HG02884 (cell line): Measurements from ENCODE around the gene TTC7B.

Experiments
- ATAC-seq: cut with Tn5 transposase; IDR thresholded peaks from one replicate; pipeline ENCODE4 v1.9.1; 2021; ENCODE audit warnings: mild to moderate bottlenecking, moderate library complexity; ENCODE audit not compliant: unreplicated experiment

TTC7B gene

DNA sequence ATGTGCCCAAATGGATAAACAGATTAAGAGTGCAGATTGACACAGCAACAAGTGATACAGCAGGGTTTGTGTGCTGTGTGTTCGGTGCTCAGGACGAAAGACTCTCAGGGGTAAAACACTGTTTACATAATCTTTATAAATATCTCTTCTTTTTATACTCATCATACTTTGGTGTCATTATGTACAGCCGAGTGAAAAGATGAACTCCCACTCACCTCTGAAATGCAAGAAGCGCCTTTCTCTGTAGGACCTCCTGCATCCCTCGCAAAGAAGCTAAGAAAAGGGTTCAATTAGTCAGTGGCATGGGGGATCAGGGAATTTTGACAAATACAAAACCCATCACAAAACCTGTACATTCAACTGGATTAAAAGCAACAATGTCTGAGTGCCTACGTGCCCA lies 163.6 kb downstream of the TTC7B start:
- ATAC-seq: no peak

DNA sequence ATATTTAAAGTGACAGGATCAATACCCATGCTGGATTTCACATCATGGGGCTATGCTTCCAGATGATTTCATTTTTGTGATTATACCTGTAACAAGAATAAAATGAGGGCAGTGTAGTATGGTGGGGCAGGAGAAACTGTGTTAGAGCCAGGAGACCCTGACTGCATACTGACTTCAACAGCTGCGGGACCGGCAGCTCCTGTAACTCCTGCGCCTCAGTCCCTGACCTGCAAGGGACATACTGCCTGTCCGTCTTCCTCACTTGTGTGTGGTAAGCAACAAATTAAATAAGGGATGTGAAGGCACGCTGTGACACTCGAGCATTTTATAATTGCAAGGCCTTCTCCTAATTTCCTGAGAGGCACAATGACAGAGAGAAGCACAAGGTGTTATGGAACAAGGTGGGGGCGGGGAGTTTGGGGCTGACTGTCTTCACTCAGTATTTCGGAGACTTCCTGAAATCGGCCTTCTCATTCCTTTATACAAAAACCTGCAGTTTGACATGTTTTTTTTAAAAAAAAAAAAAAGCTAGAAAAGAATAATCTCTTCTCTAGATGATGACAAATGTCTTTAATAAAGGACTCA lies 164.2 kb downstream of the TTC7B start:
- no peak for ATAC-seq

DNA sequence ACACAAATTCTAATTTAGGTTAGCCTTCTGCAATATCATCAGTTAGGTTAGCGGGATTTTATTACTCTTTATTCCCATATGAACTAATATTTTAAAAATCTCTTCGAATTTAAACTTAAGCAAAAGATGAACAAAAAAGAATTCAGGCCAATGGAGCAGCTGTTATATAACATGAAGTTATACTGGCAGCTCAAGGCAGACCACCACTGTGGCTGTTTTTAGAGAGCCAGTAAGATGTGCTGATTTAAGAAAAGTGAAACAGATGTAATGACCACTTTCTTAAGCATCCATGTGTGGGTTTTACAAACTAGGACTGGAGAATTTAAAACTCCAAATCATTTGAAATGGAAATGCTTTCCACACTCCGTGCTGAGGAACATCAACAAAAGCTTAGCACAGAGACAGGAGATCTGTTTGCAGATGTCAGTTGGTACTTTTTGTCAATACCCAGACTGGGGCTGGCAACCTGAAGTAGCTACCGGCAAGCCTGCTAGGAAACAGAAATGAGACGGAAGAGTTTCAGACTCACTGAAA lies 164.9 kb downstream of the TTC7B start:
- ATAC-seq: no peak

- ATAC-seq: no peak
Measured at GRCh38 chr14:90649557-90650135, 166.6 kb downstream of the TTC7B start.

DNA sequence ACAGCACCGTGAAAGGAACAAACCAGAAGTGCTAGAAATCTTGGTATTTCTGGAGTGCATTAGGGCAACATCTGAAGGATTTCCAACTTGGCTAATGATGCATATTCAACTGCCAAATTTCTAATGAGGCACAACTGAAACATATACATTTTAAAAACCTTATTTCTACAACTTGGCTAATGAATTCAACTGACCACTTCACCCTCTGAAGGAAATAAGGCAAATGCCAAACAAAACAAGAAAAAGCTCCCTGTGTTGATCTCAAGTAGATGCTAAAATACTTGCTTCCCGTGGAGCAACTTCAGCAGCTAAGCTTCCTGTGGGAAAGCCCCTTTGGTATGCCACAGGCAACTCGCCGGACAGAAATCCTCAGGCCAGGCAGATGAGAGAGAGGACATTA lies 167.1 kb downstream of the TTC7B start:
- no peak for ATAC-seq

- no peak for ATAC-seq
Measured at GRCh38 chr14:90648421-90648820, 167.8 kb downstream of the TTC7B start.

GRCh38 chr14:90647473-90648005 lies 168.7 kb downstream of the TTC7B start:
- ATAC-seq: no peak

DNA sequence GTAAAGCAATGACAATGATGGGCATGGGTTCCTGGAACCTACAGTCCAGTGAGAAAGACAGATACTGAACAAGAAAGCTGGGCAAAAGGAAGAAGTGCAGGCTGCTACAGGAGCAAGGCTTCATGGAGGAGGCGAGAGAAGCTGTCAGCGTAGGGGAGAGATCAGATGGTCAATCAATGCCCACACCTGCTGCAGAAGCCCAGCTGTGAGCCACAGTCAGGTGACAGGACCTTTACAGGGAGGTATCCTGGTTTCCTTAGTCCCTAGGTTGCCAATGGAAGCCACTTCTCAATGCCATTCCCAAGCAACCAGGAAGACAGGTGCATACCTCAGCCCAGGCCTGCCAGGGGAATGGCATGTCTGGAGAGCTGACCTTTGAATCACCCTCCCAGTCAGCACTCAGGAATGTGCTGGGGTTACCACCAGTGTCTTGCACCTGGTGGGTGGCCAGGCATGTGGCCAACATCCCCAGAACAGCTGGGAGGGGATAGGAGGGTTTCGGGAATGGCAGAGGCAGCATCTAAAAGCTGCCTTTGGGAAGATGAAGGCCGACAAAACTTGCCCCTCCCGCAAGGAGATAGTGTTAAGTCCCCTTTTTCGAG lies 170.3 kb downstream of the TTC7B start:
- no peak for ATAC-seq

DNA sequence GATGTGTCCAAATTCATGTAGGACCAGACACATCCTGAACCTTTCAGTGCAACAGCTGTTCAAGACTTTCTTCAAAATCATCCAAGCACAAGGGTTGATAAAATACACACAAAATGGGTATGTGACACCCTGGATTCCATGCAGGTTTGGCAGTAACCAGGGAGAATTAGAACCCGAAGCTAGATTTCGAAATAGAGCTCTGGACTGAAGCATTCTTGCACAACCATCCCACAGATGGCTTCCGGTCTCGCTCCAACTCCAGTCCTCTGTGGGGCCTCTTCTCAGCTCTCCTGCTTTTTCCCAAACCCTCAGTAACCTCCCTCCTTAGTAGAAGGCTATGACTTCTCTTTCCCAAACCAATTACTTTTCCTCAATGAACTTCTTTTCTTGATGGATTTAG lies 171.3 kb downstream of the TTC7B start:
- no peak for ATAC-seq

DNA sequence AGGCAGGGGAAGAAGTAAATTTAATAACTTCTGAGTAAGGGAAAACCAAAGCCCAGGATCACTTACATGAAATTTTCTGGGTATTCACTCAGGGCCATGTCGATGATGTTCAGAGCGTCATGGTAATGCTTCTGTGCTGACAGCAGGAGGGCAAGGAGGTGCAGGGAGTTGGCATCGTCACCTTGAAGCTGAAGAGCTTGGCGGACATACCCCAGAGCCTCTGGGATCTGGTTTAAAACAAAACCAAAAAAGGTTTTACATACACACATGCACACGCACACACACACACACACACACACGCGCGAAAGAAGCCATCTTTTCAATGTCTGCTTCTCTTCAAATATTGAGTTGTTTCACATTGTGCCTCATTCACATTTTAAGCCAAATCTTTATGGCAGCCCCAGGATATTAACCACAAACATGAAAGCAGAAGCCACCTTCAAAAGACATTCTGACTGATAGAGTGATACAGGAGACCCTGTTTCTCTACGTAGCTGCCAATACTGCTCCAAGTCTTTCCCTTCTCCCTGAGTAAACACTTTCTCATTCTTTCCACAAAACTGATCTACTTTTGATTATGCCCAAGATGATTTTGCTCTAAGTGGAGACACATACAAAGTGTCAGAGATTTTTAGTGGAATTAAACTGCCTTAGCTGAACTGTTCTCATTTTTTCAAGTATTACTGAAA lies 172.1 kb downstream of the TTC7B start:
- no peak for ATAC-seq

DNA sequence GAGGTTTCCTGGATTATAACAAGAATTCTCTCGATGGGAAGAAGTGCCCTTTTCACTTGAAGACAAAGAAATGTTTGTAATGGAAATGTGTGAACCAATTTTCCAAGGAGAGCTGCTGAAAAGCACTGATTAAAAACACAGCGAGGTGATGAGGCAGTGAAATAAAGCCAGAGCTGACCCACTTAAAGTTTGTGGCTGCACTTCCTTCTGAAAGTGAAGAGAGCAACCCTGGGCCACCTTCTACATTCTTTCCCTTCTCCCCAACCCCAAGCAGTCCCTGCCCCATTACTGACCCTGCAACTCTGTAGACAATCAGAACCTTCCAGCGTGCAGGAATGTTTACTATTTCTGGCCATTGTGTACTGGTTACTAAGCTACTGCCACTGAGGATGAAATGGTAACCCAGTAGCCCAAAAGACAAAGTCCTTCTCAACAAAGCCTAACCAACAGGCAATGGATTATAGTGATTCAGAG lies 173.9 kb downstream of the TTC7B start:
- ATAC-seq: no peak

GRCh38 chr14:90641615-90642243 lies 174.5 kb downstream of the TTC7B start:
- no peak for ATAC-seq

- ATAC-seq: no peak
Measured at GRCh38 chr14:90641168-90641567, 175.1 kb downstream of the TTC7B start.

GRCh38 chr14:90639641-90640040 lies 176.6 kb downstream of the TTC7B start:
- no peak for ATAC-seq

- ATAC-seq: no peak
Measured at GRCh38 chr14:90632871-90633270, 183.4 kb downstream of the TTC7B start.

GRCh38 chr14:90632451-90632850 lies 183.8 kb downstream of the TTC7B start:
- ATAC-seq: no peak

DNA sequence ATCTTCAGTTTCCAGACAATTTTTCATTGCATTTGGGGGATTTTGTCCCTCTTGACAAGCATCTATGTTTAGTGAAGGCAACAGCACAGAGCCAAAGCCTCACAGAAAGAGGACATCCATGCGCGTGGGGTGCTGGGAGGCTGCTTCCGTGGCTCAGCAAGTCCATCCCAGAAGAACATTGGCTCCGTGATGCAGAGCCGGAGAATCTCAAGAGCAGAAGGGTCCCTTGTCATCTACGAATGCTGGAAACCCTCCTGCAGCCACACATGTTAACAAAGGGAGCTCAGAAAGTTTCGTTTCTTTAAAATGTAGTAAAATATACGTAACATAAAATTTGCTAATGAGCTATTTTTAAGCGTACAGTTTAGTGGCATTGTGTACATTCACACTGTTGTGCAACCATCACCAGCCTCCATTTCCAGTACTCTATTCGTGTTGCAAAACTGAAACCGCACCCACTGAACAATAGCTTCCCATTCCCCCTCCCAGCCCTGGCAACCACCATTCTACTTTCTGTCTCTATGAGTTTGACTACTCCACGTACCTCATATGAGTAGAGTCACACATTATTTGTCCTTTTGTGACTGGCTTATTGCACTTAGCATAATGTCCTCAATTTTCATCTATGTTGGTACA lies 185.9 kb downstream of the TTC7B start:
- ATAC-seq: no peak

- ATAC-seq: no peak
Measured at GRCh38 chr14:90629471-90629870, 186.8 kb downstream of the TTC7B start.

DNA sequence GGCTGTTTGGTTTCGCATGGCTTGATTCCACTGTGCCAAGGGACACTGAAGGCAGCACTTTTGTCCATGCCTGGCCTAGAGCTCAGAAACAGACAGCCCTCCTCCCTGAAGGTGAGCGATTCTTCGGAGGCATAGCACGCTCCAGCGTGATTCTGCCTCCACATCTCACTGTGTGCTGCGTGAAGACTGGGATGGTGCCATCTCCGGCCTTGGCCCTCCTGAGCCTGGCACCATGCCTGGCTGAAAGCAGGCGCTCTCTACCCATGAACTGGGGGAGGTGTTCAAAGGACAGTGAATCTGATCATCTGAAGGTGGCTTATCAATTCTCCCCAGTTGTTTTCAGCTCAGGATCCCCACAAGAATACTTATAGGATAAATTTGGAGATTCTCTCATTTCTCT lies 187.4 kb downstream of the TTC7B start:
- no peak for ATAC-seq

GRCh38 chr14:90627478-90627877 lies 188.8 kb downstream of the TTC7B start:
- no peak for ATAC-seq

GRCh38 chr14:90626550-90626949 lies 189.7 kb downstream of the TTC7B start:
- no peak for ATAC-seq
